Stimulated activated naive B cell treated with anti-CD40 and anti-IgM and Interleukin-4, amounts not matched to agents 10 μg/mL and 1 μg/mL and 100 μg/mL, for 72 hours (primary cell): Measurements from ENCODE around the gene CEP70.
A peak's percentile ranks its signal among the peaks of the same experiment; 100 is the strongest.
"Not testable (repeated sequence)": the region's sequence is repeated elsewhere in the genome, so short reads cannot be mapped to it uniquely, and the experiment has no call there.

Experiments
- ATAC-seq, 2 donors: fragments of 150-1000 bp; cut with Tn5 transposase; replicated peaks; 2 replicates each; pipeline ENCODE4 v1.10.0; 2021; ENCODE audit warnings: moderate library complexity in 1 of 2
- DNase-seq: peaks from one replicate; pipeline ENCODE4 v3.0.0; 2021
- H3K27ac Mint-ChIP-seq: one replicate; pipeline ENCODE4 v1.8.0; 2022; ENCODE audit warnings: mild to moderate bottlenecking, mixed read lengths
- H3K27me3 Mint-ChIP-seq, 2 donors: one replicate each; pipeline ENCODE4 v1.8.0; 2022; ENCODE audit warnings: mixed read lengths in 2 of 2
- H3K36me3 Mint-ChIP-seq, 2 donors: one replicate each; pipeline ENCODE4 v1.8.0; 2022; ENCODE audit warnings: mixed read lengths in 2 of 2, mild to moderate bottlenecking in 1 of 2
- H3K4me1 Mint-ChIP-seq, 2 donors: one replicate each; pipeline ENCODE4 v1.8.0; 2022; ENCODE audit warnings: mixed read lengths in 2 of 2, mild to moderate bottlenecking in 1 of 2
- H3K4me3 Mint-ChIP-seq, 2 donors: one replicate each; pipeline ENCODE4 v1.8.0; 2022; ENCODE audit warnings: mild to moderate bottlenecking in 2 of 2, mixed read lengths in 2 of 2, moderate library complexity in 1 of 2
- H3K9me3 Mint-ChIP-seq, 2 donors: one replicate each; pipeline ENCODE4 v1.8.0; 2022; ENCODE audit warnings: mixed read lengths in 2 of 2, mild to moderate bottlenecking in 1 of 2

The CEP70 gene

DNA sequence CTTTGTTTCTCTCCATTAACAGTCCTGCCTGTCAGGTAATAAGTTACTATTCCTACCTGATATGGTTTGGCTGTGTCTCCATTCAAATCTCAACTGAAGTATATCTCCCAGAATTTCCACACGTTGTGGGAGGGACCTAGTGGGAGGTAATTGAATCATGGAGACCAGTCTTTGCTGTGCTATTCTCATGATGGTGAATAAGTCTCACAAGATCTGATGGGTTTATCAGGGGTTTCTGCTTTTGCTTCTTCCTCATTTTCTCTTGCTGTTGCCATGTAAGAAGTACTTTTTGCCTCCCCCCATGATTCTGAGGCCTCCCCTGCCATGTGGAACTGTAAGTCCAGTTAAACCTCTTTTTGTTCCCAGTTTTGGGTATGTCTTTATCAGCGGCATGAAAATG is 7.6 kb upstream of the CEP70 start:
- not testable (repeated sequence) for ATAC-seq, H3K9me3 Mint-ChIP-seq, H3K4me1 Mint-ChIP-seq, DNase-seq, H3K4me3 Mint-ChIP-seq, H3K27me3 Mint-ChIP-seq, H3K27ac Mint-ChIP-seq
- peaks cover 5 to 11% of the 10 kb centered on the region in 2 donors for H3K36me3 Mint-ChIP-seq

DNA sequence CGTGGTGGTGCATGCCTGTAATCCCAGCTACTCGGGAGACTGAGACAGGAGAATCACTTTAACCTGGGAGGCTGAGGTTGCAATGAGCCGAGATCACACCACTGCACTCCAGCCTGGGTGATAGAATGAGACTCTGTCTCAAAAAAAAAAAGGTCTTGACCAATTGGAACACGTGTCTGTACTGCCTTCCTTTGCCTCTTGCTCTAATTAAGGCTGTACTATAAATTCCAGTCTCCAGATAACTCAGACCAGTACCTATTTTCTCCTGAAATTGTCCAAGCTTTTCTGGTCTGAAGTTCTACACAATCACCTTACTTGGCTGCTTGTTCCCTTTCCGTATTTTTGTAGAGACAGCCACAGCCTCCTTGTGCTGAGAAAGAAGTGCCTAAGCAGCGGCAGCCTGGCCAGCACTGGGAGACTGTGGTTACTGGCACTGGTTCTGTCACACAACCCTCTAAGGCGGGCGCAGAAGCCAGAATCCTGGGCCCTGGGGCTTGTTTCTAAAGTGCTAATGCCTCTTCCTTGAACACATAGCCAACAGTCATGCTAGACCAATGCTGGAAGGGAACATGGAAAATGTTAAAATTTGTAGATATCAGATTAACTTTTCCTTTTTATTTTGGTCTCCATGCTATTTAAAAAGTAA is 6.2 kb upstream of the CEP70 start:
- no peak overlapping the region for H3K4me3 Mint-ChIP-seq
- H3K36me3 Mint-ChIP-seq = peaks cover 5 to 11% of the 10 kb centered on the region in 2 donors
- DNase-seq (no peak), ATAC-seq (no peak)
- peaks cover 0 to 9% of the 10 kb centered on the region in 2 donors for H3K9me3 Mint-ChIP-seq
- peaks cover 0 to under 1% of the 10 kb centered on the region in 2 donors for H3K4me1 Mint-ChIP-seq
- peaks cover 5 to 7% of the 10 kb centered on the region in 2 donors for H3K27me3 Mint-ChIP-seq
- no peak overlapping the region for H3K27ac Mint-ChIP-seq

DNA sequence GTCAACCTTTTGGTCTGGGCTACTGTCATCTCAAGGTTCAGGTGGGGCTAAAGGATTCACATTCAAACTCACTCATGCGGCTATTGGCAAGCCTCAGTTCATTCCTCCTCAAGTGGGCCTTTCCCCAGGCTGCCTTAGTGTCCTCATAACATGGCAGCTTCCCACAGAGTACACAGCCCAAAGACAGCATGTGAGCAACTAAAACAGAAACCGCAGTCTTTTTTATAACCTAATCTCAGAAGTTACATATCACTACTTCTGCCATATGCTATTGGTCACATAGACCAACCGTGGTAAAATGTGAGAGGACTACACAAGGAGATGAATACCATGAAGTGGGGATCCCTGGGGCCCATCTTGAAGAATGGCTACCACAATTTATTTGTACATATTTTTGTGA is 4.5 kb upstream of the CEP70 start:
- no peak overlapping the region for H3K4me3 Mint-ChIP-seq
- ATAC-seq (no peak), DNase-seq (no peak)
- H3K27ac Mint-ChIP-seq = no peak overlapping the region
- H3K4me1 Mint-ChIP-seq = peaks cover 6 to 13% of the 10 kb centered on the region in 2 donors
- peaks cover 5 to 7% of the 10 kb centered on the region in 2 donors for H3K27me3 Mint-ChIP-seq
- peaks cover 0 to 9% of the 10 kb centered on the region in 2 donors for H3K9me3 Mint-ChIP-seq
- peaks cover 5 to 11% of the 10 kb centered on the region in 2 donors for H3K36me3 Mint-ChIP-seq

DNA sequence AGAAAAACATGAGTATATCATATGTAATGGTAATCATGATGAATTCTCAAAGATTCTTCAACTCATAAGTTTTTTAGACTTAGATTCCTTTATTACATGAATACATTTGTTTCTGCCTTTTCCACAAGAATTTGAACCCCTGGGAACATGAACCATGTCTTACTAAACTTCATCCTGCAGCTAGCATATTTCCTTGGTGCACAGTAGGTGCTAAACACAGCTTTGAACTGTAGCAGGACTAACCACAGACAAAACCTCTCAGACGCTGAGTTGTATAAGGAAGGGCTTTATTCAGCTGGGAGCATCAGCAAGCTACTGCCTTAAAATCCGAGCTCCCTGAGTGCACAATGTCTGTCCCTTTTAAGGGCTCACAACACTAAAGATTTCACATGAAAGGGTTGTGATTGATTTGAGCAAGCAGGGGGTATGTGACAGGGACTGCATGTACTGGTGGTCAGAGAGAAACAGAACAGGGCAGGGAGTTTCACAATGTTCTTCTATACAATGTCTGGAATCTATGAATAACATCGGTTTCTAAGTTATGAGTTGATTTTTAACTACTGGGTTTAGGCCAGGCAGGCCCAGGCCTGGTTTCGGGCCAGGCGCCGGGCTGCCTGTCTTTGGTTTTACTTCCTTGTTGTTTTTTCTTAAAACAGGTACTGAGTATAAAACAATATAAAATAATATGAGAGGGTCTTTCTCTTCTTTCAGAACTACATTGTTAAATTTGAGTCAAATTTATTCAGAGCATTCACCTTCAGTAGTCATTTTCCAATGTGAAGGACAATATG is 3.3 kb upstream of the CEP70 start:
- not testable (repeated sequence) for DNase-seq, H3K36me3 Mint-ChIP-seq, H3K4me3 Mint-ChIP-seq, H3K27ac Mint-ChIP-seq, H3K27me3 Mint-ChIP-seq, ATAC-seq, H3K9me3 Mint-ChIP-seq
- H3K4me1 Mint-ChIP-seq = peaks cover 6 to 15% of the 10 kb centered on the region in 2 donors

DNA sequence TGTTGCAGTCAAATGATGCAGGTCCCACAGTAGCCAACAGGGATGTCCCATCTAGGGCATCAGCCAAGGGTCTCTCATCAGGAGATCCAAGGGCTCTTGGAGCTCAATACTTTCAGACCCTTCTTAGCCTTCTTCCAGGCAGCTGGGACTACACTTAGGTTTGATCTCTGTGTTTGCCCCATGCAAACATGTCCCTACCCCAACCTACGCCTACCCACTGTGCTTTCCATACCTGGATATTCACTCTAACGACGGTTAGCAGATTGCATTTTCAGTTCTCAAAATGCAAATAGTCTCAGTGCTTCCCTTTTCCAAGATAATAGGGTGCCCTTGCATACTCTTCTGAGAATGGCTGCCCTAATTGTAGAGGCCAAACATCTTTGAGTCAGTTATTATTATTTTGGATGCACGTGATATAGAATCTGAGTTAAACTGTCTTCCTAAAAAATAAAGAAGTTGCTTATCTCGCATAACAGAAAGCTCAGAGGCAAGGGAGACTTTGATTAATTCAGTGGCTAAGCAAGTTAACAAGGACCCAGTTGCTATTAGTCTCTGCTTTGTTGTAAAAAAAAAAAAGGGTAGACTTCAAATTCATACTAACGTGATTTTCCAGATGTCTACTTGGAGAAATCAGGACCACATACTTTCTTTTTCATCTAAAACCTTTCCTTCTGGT is 1.0 kb upstream of the CEP70 start:
- Mint-ChIP-seq H3K36me3 (no peaks in the 10 kb centered on the region), H3K9me3 (peaks cover 0 to 2% of the 10 kb centered on the region in 2 donors), H3K4me3 (peak overlapping the region; percentile 84 to 95), H3K27ac (no peak overlapping the region), H3K27me3 (peaks cover 0 to under 1% of the 10 kb centered on the region in 2 donors), H3K4me1 (peaks cover 6 to 15% of the 10 kb centered on the region in 2 donors)
- DNase-seq = no peak
- no peak for ATAC-seq

DNA sequence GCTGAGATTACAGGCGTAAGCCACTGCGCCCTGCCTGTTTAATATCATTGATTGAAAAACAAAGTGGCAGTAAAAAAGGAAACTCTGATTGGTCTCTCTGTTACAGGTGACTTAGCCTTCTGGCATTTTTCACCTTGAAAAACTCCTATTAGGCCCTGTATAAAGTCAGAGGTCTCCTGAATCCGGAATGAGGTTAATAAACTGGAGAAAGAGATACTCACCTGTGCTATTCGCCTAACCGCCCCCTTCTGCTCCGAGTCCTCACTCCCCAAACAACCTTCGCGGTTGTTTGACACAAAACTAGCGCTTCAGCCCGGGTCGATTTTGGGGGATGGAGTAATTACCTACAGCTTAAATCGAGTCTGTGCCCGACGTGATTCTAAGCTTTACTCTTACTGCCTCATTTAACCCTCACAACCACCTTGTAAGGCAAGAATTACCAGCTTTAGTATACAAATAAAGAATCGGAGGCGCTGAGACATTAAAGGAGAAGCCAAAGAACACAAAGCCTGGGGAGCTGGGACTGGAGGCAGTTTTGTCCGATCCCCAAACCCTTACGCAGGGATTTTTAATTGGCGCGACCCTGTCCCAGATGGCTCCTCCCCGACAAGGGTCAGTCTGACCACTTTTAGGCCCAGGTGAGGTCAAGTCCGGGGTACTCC is 441 bp downstream of the CEP70 start:
- no peak for ATAC-seq
- Mint-ChIP-seq H3K4me3 (peak overlapping the region; percentile 84 to 95), H3K27ac (peak overlapping the region; percentile 92), H3K9me3 (peaks cover 0 to 2% of the 10 kb centered on the region in 2 donors), H3K36me3 (no peaks in the 10 kb centered on the region), H3K4me1 (peaks cover 6 to 15% of the 10 kb centered on the region in 2 donors), H3K27me3 (no peaks in the 10 kb centered on the region)
- no peak for DNase-seq

DNA sequence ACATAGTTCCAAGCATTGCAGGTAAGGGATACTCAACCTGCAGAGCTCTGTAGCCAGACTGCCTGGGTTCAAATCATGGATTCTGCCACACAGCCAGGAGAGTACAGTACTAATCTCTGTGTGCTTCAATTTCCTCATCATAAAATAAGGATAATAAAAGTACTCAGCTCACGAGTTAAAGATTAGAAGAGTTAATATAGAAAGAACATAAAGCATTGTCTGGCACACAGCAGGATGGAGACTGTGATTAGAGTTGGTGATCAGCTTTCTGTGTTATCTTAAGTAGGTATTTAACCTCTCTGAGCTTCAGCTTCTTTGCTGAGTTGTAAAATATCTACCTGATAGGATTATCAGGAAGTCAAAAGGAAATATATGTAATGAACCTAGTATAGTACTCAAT is 2.7 kb downstream of the CEP70 start:
- H3K4me3 Mint-ChIP-seq = no peak overlapping the region
- ATAC-seq (no peak), DNase-seq (no peak)
- no peaks in the 10 kb centered on the region for H3K9me3 Mint-ChIP-seq
- no peak overlapping the region for H3K27ac Mint-ChIP-seq
- H3K4me1 Mint-ChIP-seq = peaks cover 6 to 15% of the 10 kb centered on the region in 2 donors
- H3K36me3 Mint-ChIP-seq = peaks cover 0 to 2% of the 10 kb centered on the region in 2 donors
- H3K27me3 Mint-ChIP-seq = no peaks in the 10 kb centered on the region

DNA sequence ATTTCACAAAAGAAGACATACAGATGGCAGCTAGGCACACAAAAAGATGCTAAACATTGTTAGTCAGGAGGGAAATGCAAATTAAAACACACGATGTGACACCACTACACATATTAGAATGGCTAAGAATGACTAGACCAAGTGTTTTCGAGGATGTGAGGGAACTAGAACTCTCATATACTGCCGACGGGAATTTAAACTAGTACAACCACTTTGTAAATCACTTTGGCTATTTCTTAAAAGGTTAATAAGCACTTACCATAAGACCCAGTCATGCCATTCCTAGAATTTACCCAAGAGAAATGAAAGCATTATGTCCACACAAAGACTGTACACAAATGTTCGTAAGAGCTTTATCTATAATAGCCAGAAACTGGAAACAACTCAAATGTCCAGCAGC is 5.6 kb downstream of the CEP70 start:
- DNase-seq (no peak), ATAC-seq (no peak)
- peaks cover 1 to 4% of the 10 kb centered on the region in 2 donors for H3K36me3 Mint-ChIP-seq
- no peak overlapping the region for H3K4me3 Mint-ChIP-seq
- H3K4me1 Mint-ChIP-seq = peaks cover 0 to 1% of the 10 kb centered on the region in 2 donors
- H3K9me3 Mint-ChIP-seq = no peaks in the 10 kb centered on the region
- H3K27me3 Mint-ChIP-seq = no peaks in the 10 kb centered on the region
- no peak overlapping the region for H3K27ac Mint-ChIP-seq

DNA sequence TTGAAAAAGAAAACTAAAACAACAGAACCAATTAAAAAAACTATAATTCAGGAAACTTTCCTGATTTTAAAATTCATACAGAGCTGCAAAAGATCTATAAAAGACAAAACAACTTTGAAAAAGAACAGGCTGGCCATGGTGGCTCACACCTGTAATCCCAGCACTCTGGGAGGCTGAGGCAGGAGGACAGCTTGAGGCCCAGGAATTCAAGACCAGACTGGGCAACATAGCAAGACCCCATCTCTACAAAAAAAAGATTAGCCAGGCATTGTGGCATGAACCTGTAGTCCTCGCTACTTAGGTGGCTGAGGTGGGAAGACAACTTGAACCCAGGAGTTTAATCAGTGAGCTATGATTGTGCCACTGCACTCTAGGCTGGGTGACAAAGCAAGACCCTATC is 6.7 kb downstream of the CEP70 start:
- Mint-ChIP-seq H3K4me3 (no peak overlapping the region), H3K9me3 (no peaks in the 10 kb centered on the region), H3K4me1 (no peaks in the 10 kb centered on the region), H3K27me3 (no peaks in the 10 kb centered on the region), H3K27ac (no peak overlapping the region), H3K36me3 (peaks cover 1 to 4% of the 10 kb centered on the region in 2 donors)
- no peak for ATAC-seq
- DNase-seq = no peak

DNA sequence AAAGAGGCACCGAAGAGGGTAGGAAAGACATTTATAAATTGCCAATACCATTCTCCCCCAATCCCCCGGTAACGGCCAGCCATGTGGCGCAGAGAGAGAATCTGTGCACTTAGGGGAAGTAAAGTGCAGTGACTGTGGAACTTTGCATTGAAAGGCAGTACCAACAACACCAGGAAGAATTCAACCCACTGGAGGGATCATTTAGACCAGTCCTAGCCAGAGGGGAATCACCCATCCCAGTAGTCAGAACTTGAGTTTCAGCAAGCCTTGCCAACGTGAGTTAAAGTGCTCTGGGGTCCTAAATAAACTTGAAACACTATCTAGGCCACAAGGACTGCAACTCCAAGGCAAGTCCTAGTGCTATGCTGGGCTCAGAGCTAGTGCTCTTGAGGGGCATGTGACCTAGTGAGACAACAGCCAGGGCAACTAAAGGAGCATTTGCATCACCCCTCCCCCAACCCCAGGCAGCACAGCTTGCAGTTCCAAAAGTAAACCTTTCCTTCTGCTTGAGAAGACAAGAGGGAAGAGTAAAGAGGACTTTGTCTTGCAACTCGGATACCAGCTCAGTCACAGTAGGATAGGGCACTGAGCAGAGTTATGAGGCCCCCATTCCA is 15.0 kb downstream of the CEP70 start:
- peak; percentile 44 to 47 for ATAC-seq
- Mint-ChIP-seq H3K27ac (no peak overlapping the region), H3K4me3 (no peak overlapping the region), H3K9me3 (peaks cover 0 to 8% of the 10 kb centered on the region in 2 donors), H3K36me3 (peaks cover 13 to 15% of the 10 kb centered on the region in 2 donors), H3K4me1 (peaks cover 15 to 34% of the 10 kb centered on the region in 2 donors), H3K27me3 (peaks cover 22 to 23% of the 10 kb centered on the region in 2 donors)
- DNase-seq = no peak

DNA sequence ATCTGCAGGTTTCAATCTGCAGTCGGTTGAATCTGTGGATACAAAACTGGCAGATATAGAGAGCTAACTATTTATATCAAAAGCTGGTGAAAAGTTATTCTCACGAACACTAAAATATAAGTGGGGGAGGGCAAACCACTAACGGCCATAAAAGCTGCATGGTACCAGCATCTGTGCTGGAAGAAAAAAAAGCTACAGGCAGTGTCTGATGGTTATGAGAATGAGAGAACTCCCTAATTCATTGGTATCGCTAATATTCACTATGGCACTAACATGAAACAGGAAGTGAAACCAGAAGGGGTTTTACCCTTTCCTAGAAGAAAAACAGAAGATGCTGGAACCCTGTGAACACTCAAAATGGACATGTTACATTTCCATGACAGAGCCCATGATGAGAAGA is 15.9 kb downstream of the CEP70 start:
- H3K4me3 Mint-ChIP-seq = peak overlapping the region in 1 of 2 donors; percentile 1
- H3K36me3 Mint-ChIP-seq = peaks cover 16 to 22% of the 10 kb centered on the region in 2 donors
- peaks cover 28 to 29% of the 10 kb centered on the region in 2 donors for H3K27me3 Mint-ChIP-seq
- H3K9me3 Mint-ChIP-seq = peaks cover under 1 to 9% of the 10 kb centered on the region in 2 donors
- peaks cover 15 to 34% of the 10 kb centered on the region in 2 donors for H3K4me1 Mint-ChIP-seq
- H3K27ac Mint-ChIP-seq = no peak overlapping the region
- DNase-seq (peak; percentile 9), ATAC-seq (peak; percentile 97 to 98)

DNA sequence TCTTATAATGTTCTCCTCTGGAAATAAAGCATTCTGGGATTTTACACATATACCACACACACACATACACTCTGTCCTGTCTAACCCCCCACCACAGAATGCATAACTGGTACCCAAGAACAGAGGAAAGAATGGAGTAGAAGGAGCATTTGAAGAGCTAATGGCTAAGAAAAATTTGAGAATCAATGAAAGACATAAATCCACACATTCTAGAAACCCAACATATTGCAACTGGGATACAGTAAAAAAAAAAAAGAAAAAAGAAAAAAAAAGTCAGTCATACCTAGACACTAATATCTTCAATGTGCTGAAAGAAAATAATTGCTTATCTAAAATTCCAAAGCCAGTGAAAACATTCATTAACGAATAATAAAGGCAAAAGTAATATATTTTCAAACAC is 20.9 kb downstream of the CEP70 start:
- Mint-ChIP-seq H3K27me3 (peaks cover 28 to 32% of the 10 kb centered on the region in 2 donors), H3K4me3 (no peak overlapping the region), H3K27ac (no peak overlapping the region), H3K9me3 (peaks cover 4 to 11% of the 10 kb centered on the region in 2 donors), H3K36me3 (peaks cover 17 to 26% of the 10 kb centered on the region in 2 donors), H3K4me1 (peaks cover 1 to 7% of the 10 kb centered on the region in 2 donors)
- DNase-seq (no peak), ATAC-seq (no peak)

DNA sequence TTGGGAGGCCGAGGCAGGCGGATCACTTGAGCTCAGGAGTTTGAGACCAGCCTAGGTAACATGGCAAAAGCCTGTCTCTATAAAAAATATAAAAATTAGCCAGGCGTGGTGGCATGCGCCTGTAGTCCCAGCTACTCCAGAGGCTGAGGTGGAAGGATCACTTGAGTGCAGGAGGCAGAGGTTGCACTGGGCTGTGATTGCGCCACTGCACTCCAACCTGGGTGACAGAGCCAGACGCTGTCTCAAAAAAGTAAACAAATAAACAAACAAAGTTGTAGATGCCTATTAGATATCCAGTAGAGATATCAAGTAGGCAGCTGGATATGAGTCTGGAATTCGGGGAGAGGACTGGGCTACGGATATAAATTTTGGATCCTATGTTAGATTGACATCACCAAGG is 24.4 kb downstream of the CEP70 start:
- H3K27ac Mint-ChIP-seq, H3K4me1 Mint-ChIP-seq, DNase-seq, H3K9me3 Mint-ChIP-seq, H3K4me3 Mint-ChIP-seq, ATAC-seq: not testable (repeated sequence)
- Mint-ChIP-seq H3K27me3 (peaks cover 8 to 11% of the 10 kb centered on the region in 2 donors), H3K36me3 (peaks cover 11 to 17% of the 10 kb centered on the region in 2 donors)
